ENCODE measurements around the gene OLIG2.

Gene OLIG2

DNA sequence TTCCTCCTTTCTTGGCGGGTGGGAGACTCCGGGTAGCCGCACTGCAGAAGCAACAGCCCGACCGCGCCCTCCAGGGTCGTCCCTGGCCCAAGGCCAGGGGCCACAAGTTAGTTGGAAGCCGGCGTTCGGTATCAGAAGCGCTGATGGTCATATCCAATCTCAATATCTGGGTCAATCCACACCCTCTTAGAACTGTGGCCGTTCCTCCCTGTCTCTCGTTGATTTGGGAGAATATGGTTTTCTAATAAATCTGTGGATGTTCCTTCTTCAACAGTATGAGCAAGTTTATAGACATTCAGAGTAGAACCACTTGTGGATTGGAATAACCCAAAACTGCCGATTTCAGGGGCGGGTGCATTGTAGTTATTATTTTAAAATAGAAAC is 2.5 kb downstream of the OLIG2 start:
- no peak overlapping the region for H3K4me3 ChIP-seq (ENCODE audit: low read depth, low read length)
- DNase-seq (ENCODE audit: low read depth) = no peak
- no peak for TF ChIP-seq CTCF (conservative IDR thresholded peaks at IDR 0.05; ENCODE audit: low read depth, low read length)

- DNase-seq (ENCODE audit: low read depth) = no peak
- H3K4me3 ChIP-seq (ENCODE audit: low read depth, low read length) = no peak overlapping the region
- TF ChIP-seq CTCF (conservative IDR thresholded peaks at IDR 0.05; ENCODE audit: low read depth, low read length) = no peak
These were observed 3.1 kb downstream of the OLIG2 start for GRCh38 chr21:33028773-33029384.

- no peak for TF ChIP-seq CTCF (conservative IDR thresholded peaks at IDR 0.05; ENCODE audit: low read depth, low read length)
- DNase-seq (ENCODE audit: low read depth) = no peak
- H3K4me3 ChIP-seq (ENCODE audit: low read depth, low read length) = no peak overlapping the region
These were observed 3.7 kb downstream of the OLIG2 start for GRCh38 chr21:33029385-33029921.

DNA sequence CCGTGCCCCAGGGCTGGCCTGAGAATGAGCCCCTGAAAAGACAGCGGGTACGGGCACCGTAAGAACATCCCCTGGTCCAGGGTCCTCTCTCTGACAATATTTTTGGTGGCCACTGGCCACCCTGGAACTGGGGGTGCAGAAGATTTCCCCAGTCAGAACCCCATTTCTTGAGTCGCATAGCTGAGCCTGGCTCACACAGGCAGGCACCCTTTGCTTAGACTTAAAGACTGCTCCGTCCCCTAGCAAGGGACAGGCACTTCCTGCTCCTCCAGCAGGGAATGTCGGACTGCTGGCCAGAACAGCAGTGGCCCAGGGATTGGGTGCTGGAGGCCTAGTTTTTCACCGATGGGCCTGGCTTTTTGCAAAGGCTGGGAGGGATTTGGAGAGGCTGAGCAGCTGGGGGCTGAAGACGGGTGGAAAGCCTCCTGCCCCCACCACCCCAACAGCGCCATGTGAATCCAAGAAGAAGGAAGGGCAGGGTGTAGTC is 4.3 kb downstream of the OLIG2 start:
- no peak for TF ChIP-seq CTCF (conservative IDR thresholded peaks at IDR 0.05; ENCODE audit: low read depth, low read length)
- no peak for DNase-seq (ENCODE audit: low read depth)
- H3K4me3 ChIP-seq (ENCODE audit: low read depth, low read length) = no peak overlapping the region

- H3K4me3 ChIP-seq (ENCODE audit: low read depth, low read length) = no peak overlapping the region
- TF ChIP-seq CTCF (conservative IDR thresholded peaks at IDR 0.05; ENCODE audit: low read depth, low read length) = no peak
- no peak for DNase-seq (ENCODE audit: low read depth)
These were observed 4.9 kb downstream of the OLIG2 start for GRCh38 chr21:33030633-33031032.

DNA sequence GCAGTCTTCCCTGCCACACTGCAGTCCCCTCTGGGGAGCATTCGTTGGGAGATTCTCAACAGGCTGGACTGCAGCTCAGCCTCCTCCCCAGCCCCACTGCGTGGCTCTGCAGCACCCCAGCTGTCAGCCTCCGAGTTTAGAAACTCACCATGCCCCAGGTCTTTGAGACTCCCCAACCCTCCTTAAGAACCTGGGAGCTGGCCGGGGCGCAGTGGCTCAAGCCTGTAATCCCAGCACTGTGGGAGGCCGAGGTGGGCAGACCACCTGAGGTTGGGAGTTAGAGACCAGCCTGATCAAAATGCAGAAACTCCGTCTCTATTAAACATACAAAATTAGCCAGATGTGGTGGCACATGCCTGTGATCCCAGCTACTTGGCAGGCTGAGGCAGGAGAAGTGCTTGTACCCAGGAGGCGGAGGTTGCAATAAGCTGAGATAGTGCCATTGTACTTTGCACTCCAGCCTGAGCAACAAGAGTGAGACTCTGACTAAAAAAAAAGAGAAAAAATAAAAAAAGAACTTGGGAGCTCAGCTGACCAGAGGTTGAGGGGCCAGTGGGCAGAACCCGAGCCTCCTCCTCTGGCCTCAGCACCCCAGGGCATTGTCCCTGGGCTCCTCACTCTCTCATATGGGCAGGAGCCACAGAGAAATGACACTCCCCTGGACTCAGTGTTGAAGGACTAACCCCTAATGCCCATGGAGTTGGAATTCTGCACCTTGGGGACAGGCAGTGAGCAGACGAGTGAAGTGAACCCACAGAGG is 5.6 kb downstream of the OLIG2 start:
- no peak for DNase-seq (ENCODE audit: low read depth)
- no peak overlapping the region for H3K4me3 ChIP-seq (ENCODE audit: low read depth, low read length)
- no peak for TF ChIP-seq CTCF (conservative IDR thresholded peaks at IDR 0.05; ENCODE audit: low read depth, low read length)

Data from choroid plexus epithelial cell (primary cell).